Stimulated activated CD4-positive, alpha-beta T cell treated with anti-CD3 and anti-CD28 coated beads, Interleukin-4, amount 100 ng/mL, for 1 hour (primary cell): ENCODE results near the gene ATG16L1.

ENCODE experiments used
- DNase-seq: peaks from one replicate; pipeline ENCODE4 v3.0.0-alpha.2; 2020

The ATG16L1 gene

DNA sequence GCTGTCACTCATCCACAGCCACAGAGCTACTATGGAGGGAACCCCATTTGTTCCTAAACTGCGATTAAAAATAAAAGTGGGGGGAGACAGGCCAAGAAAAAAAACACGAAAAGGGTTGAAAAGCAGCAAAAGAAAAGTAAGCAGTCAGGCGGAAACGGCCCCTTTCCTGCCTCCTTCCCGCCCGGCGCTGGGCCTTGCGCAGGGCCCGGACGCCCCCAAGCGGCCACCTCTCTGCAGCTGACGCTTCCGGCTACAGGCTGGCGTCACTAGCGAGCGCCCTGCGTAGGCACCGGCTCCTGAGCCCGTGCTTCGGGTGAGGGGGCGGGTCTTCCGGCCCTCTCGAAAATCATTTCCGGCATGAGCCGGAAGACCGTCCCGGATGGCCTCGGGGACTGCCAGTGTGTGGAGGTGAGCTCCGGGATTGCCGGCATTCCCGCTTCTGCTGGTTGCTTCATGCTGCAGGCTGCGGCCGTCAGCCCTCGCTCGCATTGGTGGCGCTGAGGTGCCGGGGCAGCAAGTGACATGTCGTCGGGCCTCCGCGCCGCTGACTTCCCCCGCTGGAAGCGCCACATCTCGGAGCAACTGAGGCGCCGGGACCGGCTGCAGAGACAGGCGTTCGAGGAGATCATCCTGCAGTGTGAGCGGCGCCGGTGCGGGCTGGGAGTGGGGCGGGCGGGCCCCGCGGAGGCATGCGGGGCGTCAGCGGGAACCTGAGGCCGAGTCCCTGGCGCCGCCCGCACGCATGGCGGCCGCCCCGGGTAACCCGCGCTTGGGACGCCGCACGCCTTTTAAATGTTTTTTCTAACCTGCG is at the start of gene ATG16L1:
ATG16L1 (plus strand) TSS at position 368 of the 811 bp plus-strand sequence; CDS start at position 523, 155 bp downstream.
- DNase-seq: peak; percentile 95

DNA sequence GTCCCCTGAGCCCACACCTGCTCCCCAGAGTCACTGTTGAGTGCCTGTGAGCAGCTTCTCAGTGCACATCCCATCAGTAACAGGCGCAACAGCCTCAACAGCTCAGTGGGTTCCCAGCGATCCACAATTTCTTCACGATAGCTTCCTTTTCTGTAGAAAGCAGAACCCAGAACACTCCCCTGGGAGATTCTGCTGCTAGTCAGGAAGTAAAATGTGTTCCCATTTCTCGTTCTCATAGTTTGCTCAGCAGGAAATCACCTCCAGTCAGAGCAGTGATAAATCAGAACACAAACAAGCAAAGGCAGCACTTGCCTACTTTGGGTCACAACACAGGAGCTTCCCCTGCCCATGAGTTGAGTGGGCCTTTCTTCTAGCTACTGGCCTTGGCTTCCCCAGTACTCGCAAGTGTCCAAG is 48.9 kb upstream of the ATG16L1 start:
- DNase-seq: no peak

DNA sequence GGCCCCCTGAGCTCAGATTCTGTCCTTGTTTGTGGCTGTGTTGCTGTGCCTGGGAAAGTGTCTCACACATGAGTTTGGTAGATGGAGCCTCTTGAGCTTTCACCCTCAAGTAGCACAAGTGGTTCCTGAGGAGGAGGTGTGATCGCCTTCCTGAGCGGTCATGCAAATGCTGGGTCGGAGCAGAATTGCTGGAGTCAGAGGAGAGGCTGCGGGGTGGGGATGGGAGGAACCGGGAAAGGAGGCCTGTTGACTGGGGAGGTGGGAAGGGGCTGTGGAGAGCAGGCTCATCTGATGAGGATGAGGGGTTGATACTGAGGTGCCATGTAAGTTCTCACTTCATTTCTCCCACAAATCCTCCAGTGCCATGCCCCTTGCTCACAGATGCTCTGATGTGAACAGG is 48.4 kb upstream of the ATG16L1 start:
- DNase-seq: no peak

DNA sequence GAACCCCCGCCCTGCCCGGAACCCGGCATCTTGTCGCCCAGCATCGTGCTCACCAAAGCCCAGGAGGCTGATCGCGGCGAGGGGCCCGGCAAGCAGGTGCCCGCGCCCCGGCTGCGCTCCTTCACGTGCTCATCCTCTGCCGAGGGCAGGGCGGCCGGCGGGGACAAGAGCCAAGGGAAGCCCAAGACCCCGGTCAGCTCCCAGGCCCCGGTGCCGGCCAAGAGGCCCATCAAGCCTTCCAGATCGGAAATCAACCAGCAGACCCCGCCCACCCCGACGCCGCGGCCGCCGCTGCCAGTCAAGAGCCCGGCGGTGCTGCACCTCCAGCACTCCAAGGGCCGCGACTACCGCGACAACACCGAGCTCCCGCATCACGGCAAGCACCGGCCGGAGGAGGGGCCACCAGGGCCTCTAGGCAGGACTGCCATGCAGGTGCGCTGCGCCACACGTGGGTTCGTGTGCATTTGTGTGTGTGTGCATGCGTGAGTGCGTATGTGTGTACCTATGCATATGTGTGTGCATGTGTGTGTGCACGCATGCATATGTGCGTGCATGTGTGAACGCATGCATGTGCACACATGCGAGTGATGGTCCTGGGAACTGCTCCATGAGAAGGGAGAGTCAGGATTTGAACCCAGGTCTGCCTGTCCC is 47.1 kb upstream of the ATG16L1 start:
- no peak for DNase-seq

DNA sequence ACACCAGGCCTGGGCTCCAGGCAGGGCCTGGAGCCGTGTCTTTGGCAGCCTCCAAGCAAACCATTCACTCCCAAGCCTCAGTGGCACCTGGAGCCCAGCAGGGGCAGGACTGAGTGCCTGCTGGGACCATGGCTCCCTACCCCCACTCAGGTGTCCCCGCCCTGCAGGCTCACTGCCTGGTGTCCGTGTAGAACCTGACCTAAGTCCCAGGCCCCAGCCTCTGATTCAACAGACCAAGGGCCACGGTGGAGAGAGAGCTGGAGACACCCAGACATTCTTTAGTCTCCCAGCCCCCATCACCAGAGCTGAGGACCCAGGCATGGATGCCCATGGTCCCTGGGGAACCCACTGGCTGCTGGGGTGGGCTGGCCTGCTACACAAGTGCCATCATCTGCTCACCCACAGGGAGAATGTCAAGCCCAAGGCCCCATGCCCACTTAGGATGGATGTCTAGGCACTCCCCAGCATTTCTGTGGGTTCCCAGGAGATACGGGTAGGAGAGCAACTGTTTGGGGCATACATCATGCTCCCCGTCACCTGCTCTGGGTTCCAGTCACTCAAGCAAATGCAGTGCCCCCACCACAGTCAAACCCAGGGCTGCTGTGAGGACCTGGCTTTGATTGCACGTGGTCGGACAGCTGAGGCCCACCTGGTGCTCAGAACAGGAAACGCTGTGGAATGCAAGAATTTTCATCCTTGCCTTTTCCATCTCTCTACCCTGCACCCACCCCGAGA is 42.9 kb upstream of the ATG16L1 start:
- DNase-seq: no peak

DNA sequence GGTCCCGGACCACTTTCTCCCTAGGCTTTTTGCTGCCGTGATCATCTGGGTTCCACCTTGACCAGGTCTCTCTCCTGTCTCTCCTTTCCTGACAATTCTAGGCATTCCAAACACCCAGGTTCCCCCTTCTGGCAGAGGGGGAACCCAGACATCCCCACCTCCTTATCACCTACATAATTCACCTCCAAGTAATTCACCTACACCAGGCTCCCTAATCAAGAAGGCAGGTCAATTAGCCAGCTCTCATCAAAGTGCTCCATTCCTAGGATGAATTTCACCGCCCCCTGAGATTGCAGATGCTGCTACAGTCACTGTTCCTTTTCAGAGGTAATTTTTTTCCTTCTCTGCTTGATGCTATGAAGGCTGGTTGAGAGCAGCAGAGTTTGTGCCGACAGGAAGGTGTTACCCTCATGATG is 42.3 kb upstream of the ATG16L1 start:
- no peak for DNase-seq

DNA sequence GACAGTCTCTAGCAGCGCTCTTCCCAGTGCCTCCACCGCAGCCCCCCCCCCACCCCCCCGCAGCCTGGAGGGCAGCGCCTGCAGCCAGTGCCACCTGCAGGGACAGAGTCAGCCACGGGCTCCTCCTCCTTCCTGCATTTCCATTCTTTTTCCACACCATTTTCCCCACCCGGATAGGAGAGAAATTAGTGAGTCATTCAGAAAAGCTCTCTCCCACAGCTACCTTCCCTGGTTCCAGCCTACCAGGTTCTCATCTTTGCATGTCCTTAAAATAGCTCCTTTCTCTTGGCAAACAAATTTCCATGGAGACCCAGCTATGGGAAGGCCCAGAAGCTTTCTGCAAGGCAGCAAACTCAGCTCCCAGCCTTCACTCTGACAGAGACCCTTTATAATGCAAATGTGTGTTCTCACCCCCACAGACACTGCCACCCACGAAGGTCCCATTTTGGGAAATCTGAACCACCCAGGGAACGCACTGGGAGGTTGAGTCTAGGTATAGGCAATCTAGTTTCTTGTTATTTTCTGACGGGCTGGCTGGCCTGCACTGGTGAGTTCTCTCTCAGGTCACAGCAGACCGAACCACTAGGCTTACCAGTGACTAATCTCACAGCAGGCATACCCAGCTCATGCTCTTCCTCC is 41.8 kb upstream of the ATG16L1 start:
- no peak for DNase-seq

DNA sequence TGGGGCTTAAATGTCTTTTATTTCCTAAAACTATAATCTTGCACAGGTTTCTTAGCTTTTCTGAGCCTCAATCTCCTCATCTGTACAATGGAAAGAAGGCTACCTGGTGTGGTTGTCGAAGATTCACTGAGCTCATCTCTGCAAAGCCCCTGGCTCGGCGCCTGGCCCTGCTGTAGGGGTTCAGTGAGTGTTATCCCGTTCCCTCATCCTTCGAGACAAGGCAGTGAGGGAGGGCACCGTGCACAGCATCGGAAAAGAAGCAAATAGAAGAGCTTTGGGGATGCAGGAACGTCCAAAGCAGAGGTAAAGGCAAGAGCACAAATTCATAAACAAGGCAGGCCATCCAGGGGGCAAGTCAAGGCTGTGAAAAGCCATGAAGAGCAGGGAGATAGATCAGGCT is 41.2 kb upstream of the ATG16L1 start:
- no peak for DNase-seq

DNA sequence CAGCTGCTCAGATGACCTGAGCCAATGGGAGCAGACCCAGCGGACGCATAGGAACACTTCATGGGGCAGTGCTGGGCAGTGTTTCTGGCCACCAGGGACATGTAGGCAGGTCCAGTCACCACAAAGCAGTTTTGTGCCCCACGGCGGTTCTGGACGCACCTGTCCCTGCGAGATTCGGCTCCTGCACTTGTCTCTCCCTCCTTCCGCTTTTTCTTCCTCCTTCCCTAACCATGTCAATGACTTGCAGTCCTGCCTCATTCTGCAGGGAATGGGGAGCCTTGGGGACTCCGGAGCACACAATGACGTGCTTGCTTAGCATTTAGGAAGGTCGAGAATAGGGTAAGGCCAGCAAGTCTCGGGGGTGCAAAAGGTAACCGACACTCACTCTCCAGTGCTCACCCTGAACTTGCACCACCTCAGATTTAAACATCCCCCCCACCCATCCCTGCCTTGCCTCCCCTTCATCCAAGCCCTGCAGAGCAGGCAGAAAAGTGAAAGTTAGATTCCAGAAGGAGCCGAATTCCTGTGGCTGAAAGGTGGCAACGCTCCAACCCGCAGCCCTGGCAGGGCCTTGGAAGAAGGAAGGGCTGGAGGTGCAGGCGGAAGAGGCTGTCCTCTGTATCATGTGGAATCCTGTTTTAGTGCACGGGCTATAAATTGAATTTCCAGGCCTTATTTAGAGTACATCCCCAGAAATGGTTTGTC is 40.5 kb upstream of the ATG16L1 start:
- DNase-seq: no peak

DNA sequence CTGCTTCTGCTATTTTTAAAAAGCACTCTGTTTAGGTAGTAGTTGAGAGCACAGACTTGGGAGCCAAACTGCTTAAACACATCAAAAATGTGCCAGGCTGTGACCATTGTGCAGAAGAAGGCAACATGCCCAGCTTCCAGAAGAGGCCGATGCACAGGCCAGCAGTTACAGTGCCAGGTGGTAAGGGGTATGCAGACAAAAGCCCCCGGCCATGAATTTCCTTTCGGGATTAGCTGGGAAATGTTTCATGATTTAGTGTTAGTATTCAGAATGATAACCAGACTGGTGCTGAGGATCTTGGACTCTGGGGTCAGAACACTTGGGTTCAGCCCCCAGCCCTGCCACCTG is 40.0 kb upstream of the ATG16L1 start:
- no peak for DNase-seq

DNA sequence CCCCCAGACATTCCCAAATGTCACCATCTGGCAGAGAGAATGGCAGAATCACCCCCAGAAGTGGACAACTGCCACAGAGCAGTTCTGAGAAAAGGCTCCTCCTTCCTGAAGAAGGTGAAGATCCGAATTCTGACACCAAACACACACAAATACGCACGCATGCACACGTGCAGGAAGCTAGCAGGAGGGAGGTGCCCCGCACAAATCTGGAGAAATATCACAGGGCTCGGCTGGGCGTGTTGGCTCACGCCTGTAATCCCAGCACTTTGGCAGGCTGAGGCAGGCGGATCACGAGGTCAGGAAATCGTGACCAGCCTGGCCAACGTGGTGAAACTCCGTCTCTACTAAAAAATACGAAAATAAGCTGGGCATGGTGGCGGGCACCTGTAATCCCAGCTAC is 38.5 kb upstream of the ATG16L1 start:
- DNase-seq: no peak

DNA sequence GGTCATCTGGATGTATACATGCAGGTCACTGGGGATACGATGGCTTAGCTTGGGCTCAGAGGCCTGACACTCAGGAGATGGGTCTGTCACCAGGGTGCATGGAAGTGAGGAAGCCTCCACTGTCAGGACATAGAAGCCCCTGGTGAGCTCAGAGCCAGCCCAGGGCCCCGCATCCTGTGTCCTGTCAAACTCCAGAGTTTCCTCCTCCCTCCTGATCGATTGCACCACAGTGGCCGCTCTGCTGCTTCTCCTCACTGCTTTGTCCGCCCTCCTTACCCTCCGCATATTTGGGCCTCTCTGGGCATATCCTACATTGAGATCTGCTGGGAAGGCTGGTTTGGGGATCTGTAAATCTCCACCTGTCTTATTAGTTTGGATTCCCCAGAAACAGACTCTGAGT is 37.5 kb upstream of the ATG16L1 start:
- DNase-seq: no peak

DNA sequence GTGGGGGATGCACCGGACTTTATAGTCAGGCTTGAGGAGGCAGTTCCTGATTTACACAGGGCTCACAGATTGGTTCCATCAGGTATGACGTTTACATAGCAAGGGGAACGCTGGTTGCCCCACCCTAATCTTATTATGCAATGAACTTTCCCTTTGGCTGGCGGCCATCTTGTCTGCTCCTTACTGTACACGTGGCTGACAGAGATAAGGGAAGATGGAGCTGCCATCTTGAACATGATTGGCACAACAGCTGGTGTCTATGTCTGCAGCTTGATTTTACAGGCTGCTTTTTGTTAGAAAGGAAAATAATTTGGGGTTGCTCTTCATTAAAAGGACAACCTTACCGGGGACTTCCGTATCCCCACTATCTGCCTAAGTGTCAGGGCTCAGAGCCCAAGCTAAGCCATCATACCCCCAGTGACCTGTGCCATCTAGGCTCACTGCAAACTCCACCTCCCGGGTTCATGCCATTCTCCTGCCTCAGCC is 33.5 kb upstream of the ATG16L1 start:
- DNase-seq: no peak

DNA sequence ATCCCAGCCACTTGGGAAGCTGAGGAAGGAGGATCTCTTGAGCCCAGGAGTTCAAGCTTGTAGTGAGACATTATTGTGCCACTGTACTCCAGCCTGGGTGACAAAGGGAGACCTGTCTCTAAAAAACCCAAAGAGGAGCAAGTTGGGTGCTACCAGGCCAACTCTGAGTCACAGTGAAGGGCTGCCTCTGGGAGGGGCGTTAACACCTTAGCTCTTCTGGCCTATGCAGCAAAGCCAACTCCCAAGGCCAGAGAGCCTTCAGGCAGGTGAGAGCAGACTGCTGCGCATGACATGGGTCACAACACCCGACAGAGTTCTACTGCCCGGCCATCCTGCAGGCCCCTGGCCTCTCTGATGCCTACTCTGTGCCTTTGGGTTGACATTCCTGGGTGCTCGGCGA is 32.6 kb upstream of the ATG16L1 start:
- no peak for DNase-seq

DNA sequence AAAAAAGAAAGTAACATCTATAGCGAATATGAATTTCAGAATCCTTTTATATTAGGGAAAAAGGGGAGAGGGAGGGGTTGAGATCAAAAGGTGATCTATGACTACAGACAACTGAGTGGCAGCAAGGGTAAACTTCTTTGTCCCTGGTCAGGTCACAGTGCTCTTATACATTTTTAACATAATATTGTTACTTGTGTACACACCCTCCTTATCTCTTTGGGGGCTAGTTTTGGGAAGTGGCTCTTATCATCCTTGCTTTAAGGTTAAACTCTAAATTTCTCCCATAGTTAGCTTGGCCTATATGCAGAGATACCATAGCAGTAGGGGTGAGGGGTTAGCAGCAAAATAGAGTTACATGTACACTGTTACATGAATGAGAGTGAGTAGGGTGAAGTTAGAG is 31.6 kb upstream of the ATG16L1 start:
- no peak for DNase-seq

DNA sequence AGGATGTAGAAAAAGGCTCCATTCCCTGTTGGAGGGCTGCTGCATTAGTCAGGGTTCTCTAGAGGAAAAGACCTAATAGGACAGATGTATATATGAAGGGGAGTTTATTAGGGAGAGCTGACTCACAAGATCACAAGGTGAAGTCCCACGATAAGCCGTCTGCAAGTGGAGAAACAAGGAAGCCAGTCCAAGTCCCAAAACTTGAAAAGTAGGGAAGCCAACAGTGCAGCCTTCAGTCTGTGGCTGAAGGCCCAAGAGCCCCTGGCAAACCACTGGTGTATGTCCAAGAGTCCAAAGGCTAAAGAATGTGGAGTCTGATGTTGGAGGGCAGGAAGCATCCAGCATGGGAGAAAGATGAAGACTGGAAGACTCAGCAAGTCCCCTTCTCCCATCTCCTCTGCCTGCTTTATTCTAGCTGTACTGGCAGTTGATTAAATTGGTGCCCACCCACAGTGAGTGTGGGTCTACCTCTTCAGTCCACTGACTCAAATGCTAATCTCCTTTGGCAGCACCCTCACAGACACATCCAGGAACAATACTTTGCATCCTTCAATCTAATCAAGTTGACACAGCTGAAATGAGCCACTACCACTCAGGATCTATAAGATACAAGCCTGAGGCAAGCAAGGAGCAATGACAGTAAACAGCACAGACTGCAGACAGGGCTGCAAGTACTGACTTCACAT is 30.0 kb upstream of the ATG16L1 start:
- DNase-seq: no peak

DNA sequence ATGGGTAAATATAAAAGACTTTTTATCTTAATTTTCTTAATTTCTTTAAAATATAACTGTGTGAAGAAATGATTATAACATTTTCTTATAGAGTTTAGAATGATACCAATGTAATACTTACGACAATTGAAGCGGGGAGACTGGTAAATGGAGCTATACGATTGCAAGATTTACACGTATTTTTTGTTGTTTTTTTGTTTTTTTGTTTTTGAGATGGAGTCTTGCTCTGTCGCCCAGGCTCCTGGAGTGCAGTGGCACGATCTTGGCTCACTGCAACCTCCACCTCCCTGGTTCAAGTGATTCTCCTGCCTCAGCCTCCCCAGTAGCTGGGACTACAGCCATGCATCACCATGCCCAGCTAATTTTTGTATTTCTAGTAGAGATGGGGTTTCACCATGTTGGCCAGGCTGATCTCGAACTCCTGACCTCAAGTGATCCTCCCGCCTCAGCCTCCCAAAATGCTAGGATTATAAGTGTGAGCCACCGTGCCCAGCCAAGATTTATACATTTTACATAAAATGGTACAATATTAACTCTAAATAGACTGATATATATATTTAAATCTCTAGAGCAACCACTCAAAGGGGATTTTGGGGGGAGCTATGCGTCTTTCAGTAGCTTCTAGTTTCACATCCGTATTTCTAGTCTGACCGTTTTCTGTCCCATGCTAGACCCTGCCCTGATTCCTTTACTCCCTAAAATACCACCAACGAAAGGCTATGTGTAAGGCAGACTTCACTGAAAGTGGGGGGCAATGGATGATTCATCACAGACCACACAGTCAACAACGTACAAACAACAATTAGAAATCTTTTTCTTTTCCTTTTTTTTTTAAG is 28.2 kb upstream of the ATG16L1 start:
- no peak for DNase-seq

DNA sequence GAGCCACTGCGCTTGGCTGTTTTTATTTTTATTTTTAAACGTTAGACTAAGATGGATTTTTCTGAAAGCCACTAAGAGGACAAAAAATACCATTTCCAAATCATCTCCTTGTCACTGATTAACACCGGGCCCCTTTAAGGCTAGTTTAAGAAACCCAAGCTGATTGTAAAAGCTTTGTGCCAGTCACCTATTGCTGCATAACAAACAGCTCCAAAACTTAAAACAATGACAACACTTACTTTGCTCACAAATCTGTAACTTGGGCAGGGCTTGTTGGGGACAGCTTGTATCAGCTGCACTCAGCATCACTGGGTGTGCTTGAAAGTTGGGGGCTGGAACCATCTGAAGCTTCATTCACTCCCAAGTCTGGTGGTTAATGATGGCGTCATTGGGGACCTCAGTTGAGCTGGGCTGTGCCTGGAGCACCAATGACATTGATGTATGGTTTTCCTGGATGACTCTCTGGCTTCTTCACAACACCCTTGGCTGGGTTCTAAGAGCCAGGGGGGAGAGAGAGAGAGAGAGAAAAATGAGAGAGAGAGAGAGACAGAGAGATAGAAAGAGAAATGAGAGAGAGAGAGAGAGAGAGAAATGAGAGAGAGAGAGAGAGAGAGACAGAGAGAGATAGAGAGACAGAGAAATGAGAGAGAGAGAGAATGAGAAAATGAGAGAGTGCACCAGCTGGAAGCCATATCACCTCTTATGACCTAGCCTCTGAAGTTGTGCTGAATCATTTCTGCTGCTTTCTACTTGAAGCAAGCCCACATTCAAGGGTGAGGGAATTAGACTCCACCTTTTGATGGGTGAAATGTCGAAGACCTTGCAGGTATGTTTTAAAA is 26.0 kb upstream of the ATG16L1 start:
- no peak for DNase-seq

DNA sequence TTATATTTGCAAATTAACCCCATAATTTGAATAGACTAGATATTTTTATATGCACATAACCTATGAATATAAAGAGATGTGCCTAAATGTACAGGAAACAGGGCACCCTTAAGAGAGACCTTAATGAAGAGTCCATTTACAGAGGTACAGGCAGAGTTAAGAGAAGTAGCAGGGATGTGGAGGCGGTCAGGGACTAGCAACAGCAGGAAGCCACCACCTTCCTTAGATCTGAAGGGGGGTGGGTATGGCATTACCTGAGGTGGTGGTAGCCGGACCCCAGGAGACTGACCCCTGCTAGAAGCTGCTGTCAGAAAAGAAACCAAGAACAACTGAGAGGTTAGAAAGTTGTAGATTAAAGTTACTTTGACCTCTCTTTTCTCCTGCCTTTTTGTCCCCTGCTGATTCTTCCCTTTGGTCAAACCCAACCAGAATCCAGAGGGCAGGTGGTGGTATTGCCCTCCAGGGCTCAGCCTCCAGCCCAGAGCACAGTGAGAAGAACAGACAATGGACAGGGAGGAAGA is 24.9 kb upstream of the ATG16L1 start:
- no peak for DNase-seq
